Right atrium auricular region (tissue), 2 donors: Measurements from ENCODE around the gene SMYD3. TPM values are rescaled to one million over a fixed set of nuclear protein-coding genes. Genes with fewer than 3 reads are reported as not detected.
"Not testable (repeated sequence)": the region's sequence is repeated elsewhere in the genome, so short reads cannot be mapped to it uniquely, and the experiment has no call there.

Source experiments
- DNase-seq: peaks from one replicate; pipeline ENCODE4 v3.0.0-alpha.2; 2019; ENCODE audit warnings: low spot score
- H3K27ac ChIP-seq, 2 donors: fragments of 200-600 bp; sonication (generic); 1 replicate in 1 of 2; 2 replicates in 1 of 2; pipeline ENCODE4 v1.5.1; 2016 to 2019
- H3K27me3 ChIP-seq, 2 donors: fragments of 200-600 bp; sonication (generic); one replicate each; pipeline versions ENCODE4 v1.5.1 to v1.6.0; 2017 to 2019
- H3K36me3 ChIP-seq: fragments of 200-600 bp; sonication (generic); one replicate; pipeline ENCODE4 v1.5.1; 2016
- H3K4me1 ChIP-seq, 2 donors: fragments of 200-600 bp; sonication (generic); one replicate each; pipeline versions ENCODE4 v1.5.1 to v1.6.0; 2017 to 2019
- H3K4me3 ChIP-seq, 2 donors: fragments of 200-600 bp; sonication (generic); 1 replicate in 1 of 2; 2 replicates in 1 of 2; pipeline ENCODE4 v1.5.1; 2017 to 2019; ENCODE audit warnings: mild to moderate bottlenecking in 1 of 2, moderate library complexity in 1 of 2
- H3K9me3 ChIP-seq, 2 donors: fragments of 200-600 bp; sonication (generic); one replicate each; pipeline ENCODE4 v1.5.1; 2019
- CTCF ChIP-seq, 2 donors: fragments of 200-600 bp; sonication (generic); IDR thresholded peaks; one replicate each; pipeline ENCODE4 v1.5.1; 2019; ENCODE audit warnings: antibody characterized with exemption in 2 of 2
- total RNA-seq, 2 donors: library from RNA; depleted of rRNA; stranded (reverse); fragments of >200 nt; gene quantifications; one replicate each; pipeline ENCODE4 v1.1.0, GENCODE V29; 2016

SMYD3 gene
- total RNA-seq, 2 donors from 2014 or later: 7.9 to 8.5 TPM

DNA sequence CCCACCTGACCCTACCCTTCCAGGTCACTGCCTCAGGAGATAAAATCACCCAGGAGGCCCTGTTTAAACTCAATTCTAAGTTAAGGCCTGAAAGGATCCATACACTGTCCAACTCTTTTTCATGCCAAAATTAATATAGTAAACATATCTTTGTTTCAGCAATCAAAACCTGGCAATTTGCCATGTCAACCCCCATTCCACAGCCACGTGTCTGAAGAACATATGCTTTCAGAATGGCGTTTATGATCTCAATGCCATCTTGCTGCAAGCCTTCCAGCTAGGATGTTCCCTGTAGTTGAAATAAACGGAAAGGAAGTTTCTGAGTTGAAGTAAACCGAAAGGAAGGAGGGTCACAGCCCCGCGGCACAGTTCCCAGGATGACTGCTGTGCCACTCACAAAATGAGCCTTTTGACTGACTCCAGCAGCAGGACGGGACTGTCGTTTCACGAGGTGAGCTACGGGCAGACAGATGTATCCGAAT is 472.0 kb downstream of the SMYD3 start:
- Histone ChIP-seq H3K9me3 (no peaks in the 10 kb centered on the region), H3K4me3 (no peak overlapping the region), H3K4me1 (no peaks in the 10 kb centered on the region), H3K36me3 (no peaks in the 10 kb centered on the region), H3K27me3 (no peaks in the 10 kb centered on the region), H3K27ac (no peak overlapping the region)
- no peak for DNase-seq
- TF ChIP-seq CTCF (IDR thresholded peaks at IDR 0.05): no peak

- Histone ChIP-seq H3K4me3 (no peak overlapping the region), H3K27ac (no peak overlapping the region)
- DNase-seq: no peak
These were observed 472.4 kb downstream of the SMYD3 start for GRCh38 chr1:246034630-246035029.

GRCh38 chr1:246032984-246033383 is 474.1 kb downstream of the SMYD3 start:
- Histone ChIP-seq H3K27ac (no peak overlapping the region), H3K4me3 (no peak overlapping the region), H3K36me3 (no peaks in the 10 kb centered on the region), H3K27me3 (no peaks in the 10 kb centered on the region), H3K4me1 (no peaks in the 10 kb centered on the region), H3K9me3 (no peaks in the 10 kb centered on the region)
- no peak for DNase-seq
- TF ChIP-seq CTCF (IDR thresholded peaks at IDR 0.05): no peak

More at GRCh38 chr1:246034630-246035029, 472.4 kb downstream of the SMYD3 start:
- Histone ChIP-seq H3K27me3 (no peaks in the 10 kb centered on the region), H3K4me1 (no peaks in the 10 kb centered on the region), H3K9me3 (no peaks in the 10 kb centered on the region), H3K36me3 (no peaks in the 10 kb centered on the region)
- no peak for TF ChIP-seq CTCF (IDR thresholded peaks at IDR 0.05)

- no peaks in the 10 kb centered on the region for H3K9me3 ChIP-seq
- DNase-seq: no peak
- H3K27me3 ChIP-seq: no peaks in the 10 kb centered on the region
- no peak for TF ChIP-seq CTCF (IDR thresholded peaks at IDR 0.05)
- no peak overlapping the region for H3K27ac ChIP-seq
- H3K4me1 ChIP-seq: no peaks in the 10 kb centered on the region
- H3K4me3 ChIP-seq: no peak overlapping the region
- H3K36me3 ChIP-seq: no peaks in the 10 kb centered on the region
These were observed 475.0 kb downstream of the SMYD3 start for GRCh38 chr1:246032031-246032551.

GRCh38 chr1:246029616-246030015 is 477.5 kb downstream of the SMYD3 start:
- Histone ChIP-seq H3K4me1 (no peaks in the 10 kb centered on the region), H3K9me3 (no peaks in the 10 kb centered on the region), H3K4me3 (no peak overlapping the region), H3K27me3 (no peaks in the 10 kb centered on the region), H3K36me3 (no peaks in the 10 kb centered on the region), H3K27ac (no peak overlapping the region)
- no peak for TF ChIP-seq CTCF (IDR thresholded peaks at IDR 0.05)
- no peak for DNase-seq

DNA sequence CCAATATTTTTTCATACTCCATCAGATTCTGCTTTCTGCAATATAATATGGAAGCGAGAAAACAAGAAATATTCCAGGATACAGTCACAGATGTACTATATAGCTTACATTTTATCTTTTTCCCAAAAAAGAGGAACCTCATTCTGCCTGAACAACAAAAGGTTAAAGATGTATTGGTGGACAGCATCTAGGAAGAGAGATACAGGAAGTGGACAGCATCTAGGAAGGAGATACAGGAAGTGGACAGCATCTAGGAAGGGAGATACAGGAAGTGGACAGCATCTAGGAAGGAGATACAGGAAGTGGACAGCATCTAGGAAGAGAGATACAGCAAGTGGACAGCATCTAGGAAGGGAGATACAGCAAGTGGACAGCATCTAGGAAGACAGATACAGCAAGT is 483.0 kb downstream of the SMYD3 start:
- DNase-seq, H3K9me3 ChIP-seq, H3K4me1 ChIP-seq, H3K27me3 ChIP-seq, H3K4me3 ChIP-seq, H3K27ac ChIP-seq, H3K36me3 ChIP-seq: not testable (repeated sequence)
